ENCODE data around the gene HOXA9.

Gene HOXA9

DNA sequence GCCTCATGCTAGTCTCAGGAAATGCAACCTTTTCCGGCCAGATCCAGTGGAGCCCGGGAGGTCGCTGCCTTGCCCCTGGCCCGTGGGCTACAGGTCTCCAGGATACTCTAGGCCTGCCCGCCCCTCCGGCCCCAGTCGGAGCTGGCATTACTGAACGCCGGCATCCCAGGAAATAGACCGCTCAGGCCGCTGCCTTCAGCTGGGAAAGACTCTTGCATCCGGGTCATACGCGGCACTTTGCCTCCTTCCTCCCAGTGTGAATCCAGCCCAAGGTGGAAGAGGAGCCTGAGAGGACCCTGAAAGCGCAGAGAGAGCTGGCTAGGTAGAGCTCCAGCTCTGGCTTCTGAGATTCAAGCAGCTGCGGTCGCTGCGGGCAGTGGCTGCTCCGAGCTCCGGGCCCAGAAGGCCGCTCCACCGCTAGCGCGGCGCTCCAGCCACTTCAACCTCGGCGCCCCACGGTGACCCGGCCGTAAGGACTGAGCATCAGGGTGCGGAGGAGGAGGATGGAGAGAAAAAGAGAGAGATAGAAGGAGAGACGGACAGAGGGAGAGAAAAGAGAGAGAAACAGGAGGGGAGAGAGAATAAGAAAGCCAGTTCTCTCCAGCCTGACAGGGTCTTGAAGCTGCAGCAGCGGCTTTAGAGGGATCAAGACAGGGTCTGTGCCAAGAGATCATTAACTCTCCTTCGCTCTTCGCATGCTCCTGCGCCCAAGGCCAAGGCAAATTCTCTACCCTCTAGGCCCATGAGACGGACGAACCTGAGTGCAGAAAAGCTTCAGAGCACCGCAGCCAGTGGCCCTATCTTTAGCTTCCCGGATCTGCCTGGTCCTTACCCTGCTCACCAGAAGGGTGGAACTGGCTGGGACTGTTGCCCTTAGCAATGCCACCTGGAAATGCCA lies 10.5 kb upstream of the HOXA9 start:
- no peak for DNase-seq

DNA sequence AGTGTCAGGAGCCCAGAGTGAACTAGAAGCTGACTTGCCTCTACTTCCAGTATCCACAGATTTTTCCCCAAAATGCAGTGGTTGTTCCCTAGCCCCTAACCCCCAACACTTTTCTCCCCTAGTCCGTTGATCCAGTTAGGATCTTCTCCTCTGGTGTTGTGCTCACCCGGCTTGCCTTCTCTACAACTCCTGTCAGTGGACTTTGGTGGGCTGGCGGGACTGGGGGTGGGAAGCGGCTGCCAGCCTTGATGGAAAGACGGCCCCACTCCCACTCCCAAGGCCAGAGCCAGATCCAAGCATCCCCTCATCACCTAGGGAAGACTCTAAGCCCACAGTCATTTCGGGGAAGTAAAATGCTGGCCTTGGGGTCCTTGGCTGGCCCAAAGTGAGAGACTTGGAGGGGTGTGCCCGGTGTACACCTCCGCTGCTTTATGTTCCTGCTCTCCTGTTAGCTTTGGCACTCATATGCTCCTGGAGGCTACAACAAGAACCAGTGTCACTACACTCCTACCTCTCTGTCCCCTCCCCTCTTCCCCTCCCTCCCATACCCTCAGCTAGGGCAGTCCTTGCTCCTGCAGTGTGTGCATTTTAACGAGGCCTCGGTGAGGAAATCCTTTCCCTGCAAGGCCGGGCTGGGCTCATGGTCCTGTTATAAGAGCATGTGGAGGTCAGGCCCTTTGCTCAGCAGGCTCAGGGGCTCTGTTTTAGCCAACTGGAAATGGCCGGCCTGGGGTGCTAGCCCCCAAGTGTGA lies 9.7 kb upstream of the HOXA9 start:
- no peak for DNase-seq

DNA sequence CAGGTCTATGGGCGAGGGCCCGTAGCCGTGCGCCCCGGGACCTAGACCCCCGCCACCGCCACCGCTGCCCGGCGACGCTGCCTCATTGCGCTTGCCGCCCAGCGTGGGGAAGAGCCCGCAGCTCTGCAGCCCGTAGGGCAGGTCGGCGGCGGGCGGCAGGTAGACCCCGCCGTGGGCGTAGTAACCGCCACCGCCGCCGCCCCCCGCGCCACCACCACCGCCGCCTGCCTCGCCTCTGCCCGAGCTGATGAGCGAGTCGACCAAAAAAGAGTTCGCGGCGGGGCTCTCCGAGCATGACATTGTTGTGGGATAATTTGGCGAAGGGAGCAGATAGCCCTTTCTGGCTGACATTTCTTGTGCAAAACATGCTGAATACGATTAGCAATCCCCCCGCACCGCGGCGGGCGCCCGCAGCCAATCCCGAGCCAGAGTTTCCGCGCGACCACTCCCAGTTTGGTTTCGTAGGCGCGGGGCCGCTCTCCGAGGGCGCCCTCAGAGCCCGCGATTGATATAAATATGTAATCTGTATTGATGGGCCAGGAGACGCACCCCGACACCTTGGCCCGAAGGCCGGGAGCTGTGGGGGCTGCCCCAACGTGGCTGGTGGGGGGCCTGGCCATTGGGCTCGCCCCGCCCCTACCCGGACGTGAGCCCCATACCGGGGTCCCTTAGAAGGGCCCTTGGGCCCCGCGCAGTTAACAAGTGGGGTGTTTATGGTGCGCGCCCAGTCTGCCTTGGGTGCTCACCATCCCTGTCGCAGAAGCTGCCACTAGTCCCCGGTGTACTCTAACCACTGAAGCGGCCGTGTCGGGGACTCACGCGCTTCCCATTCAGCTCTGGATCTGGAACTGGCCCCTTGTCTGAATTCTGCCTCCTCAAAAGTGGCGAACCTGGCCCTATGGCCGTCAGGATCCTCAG lies 8.9 kb upstream of the HOXA9 start, which contains the start of gene HOXA10:
TSS of gene HOXA10 (minus strand) at position 365 of the 918 bp plus-strand sequence. CDS start at position 351, 14 bp downstream.
- DNase-seq: no peak

DNA sequence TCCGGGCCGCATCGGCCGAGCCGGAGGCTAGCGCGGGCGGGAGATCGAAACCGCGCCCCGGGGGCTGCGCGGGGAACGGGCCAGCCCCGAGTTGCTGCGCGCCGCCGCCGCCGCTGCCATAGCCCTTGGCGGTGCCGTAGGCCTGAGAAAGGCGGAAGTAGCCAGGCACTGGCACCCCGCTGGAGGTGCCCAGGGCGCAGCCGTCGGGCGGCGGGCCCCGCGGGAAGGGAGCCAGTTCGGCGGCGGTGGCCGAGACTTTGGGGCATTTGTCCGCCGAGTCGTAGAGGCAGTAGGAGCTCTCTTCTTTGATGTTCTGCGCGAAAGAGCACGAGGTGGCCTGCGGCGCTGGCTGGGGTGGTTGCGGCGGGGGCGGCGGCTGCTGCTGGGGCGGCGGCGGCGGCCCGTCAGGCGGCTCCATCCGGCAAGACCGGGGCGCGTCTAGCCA lies 8.2 kb upstream of the HOXA9 start:
- DNase-seq: no peak

DNA sequence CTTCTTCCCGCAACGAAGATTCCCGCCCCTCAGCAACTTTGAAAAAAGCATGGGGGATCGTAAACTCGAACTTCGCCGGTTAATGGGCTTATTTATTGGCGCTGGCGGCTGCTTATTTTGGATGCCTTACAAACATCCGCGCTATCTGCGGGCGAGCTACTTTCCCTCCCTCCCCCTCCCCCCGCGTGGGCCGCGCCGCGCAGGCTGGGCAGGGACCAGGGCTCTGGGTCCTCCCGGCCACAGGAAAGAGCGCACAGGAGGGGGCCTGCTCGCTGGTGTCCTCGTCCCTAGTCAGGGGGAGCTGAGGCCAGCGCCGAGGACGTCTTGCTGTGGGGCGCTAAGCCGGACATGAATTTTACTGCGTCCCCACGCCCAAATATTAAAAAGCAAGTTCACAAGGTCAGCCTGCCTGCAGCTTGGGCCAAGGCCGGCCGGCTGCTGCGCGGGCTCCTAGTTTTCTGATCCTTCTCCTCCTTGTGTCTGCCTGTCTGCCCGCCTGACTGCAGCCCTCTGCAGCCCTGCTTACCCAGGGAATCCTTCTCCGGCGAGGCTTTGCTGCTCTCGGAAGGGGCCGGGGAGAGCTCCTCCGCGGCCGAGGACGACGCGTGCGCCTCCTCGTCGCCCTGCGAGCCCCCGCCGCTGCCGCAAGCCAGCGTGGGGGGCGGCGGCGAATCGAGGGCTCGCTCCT lies 7.6 kb upstream of the HOXA9 start:
- no peak for DNase-seq

DNA sequence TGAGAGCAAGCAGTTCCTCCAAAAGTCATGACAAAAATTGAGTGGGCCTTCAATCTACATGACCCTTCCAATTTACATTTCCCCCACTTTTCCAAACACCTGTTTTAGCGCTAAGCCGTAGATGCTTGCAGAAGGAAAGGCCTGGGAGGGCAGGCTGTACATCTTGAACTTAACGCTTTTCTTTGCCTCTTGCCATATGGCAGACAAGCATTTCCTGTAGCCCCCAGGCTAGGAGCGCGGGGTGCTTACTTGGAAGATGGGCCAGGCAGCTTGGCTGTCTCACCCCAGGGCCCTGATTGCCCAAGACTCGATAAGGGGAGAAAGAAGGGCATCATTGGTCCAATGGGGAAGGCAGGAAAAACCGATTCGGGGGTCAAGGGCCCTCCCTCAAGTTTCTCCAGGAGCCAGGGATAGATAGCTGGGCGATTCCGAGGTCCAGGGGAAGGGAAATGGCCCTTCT lies 7.0 kb upstream of the HOXA9 start:
- DNase-seq: no peak

DNA sequence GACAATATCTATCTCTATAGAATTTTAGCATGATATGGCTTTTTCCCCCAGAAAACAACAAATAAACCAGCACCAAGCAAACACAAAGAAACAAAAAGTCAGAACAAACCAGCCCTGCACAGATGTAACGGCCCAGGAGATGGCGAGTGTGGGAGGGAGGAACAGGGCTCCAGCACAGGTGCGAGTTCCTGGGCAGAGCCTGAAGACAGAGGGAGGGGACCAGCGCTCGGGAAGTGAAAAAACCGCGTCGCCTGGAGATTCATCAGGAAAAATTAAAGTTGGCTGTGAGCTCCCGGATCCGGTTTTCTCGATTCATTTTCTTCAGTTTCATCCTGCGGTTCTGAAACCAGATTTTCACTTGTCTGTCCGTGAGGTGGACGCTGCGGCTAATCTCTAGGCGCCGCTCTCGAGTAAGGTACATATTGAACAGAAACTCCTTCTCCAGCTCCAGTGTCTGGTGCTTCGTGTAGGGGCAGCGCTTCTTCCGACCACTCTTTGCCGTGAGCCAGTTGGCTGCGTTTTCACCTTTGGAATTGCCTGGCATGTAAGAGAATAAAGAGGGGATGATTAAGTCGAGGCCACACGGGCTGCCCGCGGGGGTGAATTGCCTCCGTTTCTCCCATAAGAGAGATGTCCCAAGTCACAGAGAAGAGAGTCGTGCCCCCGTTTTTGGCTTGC lies 6.4 kb upstream of the HOXA9 start:
- no peak for DNase-seq

DNA sequence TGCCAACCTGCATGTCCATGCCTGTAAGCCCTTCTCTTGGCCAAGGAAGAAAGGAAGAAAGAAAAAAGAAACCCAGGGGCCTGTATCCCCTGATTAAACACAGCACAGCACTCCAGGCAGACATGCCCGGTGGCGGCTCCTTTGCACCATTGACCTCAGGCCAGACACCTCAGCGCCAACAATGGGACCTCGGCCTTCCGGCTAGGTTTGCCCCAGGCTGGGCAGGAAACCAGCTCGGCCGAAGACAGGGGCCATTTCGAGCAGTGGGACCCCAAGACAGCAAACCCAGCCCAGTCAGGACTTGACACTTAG lies 5.9 kb upstream of the HOXA9 start:
- DNase-seq: no peak

DNA sequence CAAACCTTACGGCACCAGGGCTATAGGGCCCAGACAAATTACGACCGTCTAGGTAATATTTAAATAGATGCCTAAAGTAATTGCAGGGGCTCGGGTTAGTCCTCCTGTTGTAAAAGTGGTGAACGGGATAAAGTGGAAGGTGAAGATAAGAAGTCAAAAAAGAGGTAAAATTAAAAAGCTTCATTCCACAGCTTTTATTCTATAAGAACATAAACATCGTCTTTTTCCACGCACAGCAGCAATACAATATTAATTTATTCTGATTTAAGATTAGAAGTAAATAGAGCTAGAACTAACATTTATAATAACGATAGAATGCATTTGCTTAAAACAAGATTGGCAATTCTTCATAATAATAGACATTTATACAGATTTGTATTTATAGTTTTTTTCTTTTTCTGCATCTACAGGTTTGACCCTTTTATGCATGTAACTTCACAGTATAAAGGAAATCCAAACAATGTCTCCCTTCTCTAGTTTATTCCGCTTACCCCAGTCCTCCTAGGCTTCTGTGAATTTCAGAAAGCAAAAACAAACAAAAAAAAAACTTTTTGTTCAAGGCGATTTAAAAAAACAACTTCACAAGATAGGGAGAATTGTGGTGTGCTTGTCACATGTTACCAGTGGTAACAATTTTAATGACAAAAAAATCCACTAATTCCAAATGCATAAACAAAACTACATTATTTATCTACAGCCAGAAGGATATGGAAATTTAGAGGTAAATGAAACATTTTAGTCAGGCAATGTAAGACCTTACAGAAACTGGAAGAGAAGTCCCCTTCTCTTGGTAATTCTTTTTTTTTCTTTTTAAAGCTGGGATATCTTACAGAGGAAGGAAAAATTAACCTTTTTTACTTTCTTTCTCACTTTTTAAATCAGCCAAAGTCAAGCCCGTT lies 5.3 kb upstream of the HOXA9 start:
- DNase-seq: no peak

DNA sequence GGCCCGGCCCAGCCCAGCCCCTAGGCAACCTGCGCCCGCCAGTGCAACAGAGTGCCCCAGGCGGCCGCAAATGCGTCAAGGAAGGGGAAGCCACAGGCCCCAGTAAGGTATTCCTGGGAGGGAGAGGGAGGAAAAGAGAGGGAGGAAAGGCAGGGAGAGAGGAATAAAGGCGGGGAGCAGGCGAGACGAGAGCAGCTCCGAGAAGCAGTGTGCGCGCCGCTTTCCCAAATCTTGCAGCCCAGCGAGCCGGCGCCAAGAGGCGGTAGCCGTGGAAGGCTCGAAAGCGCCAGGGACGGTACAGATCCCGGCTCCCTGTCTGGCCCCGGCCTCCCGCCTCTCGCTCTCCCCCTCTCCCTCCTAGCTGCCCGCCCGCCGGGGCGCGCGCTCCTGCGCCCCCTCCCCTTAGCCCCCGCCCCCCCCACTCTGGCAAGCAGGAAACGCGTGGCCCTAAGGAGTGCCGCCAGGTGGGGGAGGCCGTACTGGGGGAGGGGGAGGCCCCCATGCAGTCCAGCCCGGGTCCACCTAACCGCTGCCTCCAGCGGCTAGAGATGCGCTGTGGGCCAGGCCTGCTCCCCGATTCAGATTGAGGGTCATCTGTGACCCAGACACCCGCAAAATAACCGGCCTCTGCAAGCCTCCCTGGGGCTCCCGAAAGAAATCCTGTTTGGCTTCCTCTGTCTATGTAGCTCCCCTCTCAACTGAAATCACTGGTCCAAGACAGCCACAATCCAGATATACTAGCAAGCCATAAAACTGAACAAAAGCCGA lies 4.5 kb upstream of the HOXA9 start:
- no peak for DNase-seq

DNA sequence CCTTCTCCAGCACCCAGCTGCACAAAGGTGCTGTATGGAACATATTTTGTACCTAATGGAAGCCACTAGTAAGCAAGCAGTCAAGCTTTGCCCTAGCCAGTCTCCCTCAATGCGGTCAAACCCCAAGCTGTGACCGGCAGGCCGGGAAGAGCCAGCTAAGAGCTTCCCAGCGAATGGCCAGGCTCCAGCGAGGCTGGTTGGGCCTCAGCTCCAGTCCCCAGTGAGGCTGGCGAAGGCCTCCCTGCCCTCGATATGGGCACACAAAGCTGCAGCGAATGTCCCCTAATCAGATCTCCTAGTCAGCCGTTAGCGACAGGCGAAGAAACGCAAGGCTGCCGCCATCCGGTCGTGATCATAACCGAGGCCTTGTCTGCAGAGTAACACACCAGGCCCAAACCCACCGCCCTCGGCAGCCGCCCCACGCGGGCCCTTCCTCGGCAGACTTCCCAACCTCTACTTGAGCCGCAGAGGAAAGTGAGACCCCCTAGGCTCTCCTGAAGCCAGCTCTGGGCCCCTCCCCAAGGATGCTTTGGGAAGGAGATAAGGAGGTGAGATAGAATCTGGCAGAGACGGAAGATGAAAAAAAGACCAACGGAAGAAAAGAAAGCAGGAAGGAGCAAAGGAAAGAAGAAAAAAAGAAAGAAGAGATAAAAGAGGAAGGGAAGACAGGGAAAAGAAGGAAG lies 3.1 kb upstream of the HOXA9 start:
- DNase-seq: no peak

DNA sequence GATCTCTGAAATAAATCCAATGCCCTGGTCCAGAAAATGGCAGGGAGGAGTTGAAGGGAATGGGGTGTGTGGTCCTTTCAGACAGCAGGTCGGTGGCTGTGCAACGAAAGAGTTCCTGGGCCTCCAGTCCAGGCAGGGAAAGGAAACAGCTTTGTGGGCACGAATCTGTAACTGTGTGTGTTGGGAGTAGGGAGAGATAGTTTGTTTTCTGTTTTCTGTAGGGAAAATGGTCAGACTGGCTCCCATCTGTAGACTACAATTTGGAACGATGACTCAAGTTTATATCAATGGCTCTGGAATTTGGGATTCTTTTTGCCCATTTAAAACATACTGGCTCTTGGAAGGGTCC lies 2.6 kb upstream of the HOXA9 start:
- no peak for DNase-seq

DNA sequence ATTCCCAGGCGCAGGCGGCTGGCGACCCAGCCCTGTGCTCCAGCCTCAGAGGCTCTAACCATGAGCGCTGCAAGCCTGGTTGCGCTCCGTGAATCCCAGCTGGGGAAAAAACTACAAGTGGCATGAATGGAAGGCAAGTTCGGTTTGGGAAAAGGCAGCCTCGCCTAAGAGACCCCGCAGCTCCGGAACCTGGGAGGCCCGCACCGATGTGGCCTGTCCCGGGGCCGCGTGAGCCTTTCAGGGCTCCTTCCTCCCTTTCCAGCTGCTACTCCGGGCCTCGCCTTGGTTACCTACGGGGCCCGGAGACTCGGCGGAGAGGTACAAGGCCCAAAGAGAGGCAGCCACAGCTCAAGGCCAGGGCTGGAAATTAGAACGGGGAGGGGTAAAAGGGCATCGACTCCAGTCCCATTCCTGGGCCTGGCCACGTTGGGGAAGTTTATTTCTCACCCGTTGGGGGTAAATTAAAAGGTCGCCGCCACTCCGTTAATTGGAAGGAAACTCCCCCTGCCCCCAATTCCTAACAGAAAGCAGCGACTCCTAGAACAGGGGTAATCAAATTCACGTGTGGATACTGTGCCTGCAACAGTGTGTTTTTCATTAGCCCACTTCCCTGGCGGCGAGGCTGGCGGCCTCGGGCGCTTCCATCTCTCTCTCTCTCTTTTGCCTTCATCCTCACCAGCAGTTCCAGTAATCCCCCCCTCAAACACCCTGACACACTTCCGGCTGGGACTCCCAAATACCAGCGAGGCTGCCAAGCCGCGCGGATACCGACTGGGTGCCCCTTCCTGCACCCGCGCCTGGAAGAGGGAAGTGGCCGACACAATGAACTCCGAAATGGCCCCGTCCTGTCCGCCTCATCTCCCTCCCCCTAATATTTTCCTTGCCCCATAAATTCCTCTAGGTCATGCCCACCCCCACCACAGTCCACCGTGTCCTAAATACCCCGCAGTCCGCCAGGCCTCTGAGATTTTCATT lies 1.5 kb upstream of the HOXA9 start:
- DNase-seq: no peak

DNA sequence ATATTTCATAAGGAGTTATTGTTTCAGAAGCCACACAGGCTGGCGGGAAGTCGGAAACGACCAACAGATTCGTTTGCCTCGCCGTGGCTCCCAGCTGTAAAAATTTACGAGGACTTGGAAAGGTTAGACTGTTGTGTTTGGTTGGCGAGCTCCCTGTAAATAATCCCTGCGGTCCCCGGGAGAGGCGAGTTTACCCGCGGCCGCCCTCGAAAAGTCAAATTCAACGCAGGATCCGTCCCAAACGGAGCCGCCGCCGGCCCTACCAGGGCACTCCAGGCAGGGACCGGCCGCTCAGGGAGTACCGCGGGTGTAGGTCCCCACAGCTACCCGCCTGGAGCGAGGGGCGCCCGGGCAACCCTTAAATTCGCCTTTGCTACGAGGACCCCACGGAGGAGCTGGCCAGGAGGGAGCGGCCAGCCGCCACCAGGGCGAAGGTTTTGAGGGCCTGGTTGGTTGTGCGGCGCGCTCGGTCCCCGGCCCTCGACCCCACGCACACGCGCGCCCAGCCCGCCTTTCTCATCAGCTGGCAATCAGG lies 726 bp upstream of the HOXA9 start:
- DNase-seq: no peak

DNA sequence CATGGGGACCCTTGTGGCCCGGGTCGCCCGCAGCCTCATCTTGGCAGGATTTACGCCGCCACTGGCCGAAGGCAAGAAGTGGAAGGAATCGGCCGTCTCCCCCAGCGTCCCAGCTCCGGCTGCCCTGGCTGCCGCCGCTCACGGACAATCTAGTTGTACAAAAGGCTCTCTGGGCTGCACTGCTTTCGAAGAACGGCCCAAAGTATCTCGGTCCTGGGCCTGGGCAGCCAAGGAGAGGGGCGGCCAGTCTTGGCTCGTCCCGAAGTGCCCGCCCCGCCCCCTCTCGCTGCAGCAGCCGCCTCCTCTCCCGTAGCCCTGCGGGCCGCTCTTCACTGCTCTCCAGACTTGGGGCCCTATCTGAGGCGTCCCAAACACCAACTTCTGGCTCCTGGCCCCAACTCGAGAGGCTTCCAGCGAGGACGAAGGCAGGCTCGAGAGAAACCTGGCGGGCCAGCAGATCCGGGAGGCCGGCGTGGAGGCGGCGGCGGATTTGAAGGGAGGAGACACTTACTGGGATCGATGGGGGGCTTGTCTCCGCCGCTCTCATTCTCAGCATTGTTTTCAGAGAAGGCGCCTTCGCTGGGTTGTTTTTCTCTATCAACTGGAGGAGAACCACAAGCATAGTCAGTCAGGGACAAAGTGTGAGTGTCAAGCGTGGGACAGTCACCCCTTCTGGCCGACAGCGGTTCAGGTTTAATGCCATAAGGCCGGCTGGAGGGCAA lies 809 bp downstream of the HOXA9 start:
- no peak for DNase-seq

DNA sequence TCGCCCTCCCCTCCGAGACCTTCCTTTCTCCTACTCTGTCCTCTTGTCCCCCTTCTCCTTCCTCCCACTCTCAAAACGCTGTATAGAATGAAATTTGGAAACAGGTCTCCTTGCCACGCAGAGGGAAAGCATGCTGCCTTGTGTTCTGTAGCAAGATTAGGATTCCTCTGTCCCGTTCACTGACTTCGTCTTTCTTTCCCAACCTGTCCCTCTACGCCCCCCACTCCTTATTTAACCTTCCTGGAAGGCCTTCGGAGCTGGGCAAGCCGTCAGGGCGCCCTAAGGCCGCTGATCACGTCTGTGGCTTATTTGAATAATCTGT lies 1.3 kb downstream of the HOXA9 start:
- DNase-seq: no peak

DNA sequence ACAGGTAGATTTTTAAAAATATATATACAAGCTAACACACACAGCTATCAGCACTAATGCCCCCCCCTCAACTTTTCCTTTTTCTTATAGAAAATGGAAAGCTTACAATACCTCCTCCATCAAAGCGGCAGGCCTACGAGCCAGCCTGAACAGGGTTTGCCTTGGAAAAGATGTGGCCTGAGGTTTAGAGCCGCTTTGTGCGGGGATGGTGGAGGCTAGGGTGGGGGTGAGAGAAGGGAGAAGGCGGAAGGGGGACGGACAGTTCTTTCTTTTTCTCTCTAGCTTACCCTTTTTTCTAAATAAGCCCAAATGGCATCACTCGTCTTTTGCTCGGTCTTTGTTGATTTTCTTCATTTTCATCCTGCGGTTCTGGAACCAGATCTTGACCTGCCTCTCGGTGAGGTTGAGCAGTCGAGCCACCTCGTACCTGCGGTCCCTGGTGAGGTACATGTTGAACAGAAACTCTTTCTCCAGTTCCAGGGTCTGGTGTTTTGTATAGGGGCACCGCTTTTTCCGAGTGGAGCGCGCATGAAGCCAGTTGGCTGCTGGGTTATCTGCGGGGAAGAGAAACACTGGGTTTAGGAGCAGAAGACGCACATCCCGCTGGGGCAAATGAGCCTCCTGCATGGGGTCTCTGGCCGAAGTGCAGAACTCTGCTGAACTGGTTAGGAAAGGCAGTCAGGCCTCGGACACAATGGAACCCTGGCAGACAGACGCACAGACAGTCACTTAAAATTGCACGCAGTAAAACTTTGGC lies 1.9 kb downstream of the HOXA9 start:
- no peak for DNase-seq

Measured in KG1 (cell line).